Fibroblast of mammary gland (primary cell): ENCODE results near the gene SYNE2.

Experiments used
- DNase-seq: peaks from one replicate; pipeline ENCODE4 v3.0.0-alpha.2; 2010; ENCODE audit warnings: low read depth
- H3K4me3 ChIP-seq: 2 replicates; pipeline ENCODE4 v1.5.1; 2011; ENCODE audit warnings: low read depth, mild to moderate bottlenecking, low read length, moderate library complexity; ENCODE audit not compliant: control insufficient read depth
- TF ChIP-seq, protein P1 (sequence below): conservative IDR thresholded peaks from 2 replicates; pipeline ENCODE4 v1.5.1; 2011; ENCODE audit warnings: low read depth, low read length, inconsistent platforms; ENCODE audit not compliant: control insufficient read depth, insufficient read depth

The SYNE2 gene

GRCh38 chr14:64195199-64195598 lies 342.4 kb downstream of the SYNE2 start:
- no peak for DNase-seq
- no peak overlapping the region for H3K4me3 ChIP-seq
- TF ChIP-seq, protein P1, sequence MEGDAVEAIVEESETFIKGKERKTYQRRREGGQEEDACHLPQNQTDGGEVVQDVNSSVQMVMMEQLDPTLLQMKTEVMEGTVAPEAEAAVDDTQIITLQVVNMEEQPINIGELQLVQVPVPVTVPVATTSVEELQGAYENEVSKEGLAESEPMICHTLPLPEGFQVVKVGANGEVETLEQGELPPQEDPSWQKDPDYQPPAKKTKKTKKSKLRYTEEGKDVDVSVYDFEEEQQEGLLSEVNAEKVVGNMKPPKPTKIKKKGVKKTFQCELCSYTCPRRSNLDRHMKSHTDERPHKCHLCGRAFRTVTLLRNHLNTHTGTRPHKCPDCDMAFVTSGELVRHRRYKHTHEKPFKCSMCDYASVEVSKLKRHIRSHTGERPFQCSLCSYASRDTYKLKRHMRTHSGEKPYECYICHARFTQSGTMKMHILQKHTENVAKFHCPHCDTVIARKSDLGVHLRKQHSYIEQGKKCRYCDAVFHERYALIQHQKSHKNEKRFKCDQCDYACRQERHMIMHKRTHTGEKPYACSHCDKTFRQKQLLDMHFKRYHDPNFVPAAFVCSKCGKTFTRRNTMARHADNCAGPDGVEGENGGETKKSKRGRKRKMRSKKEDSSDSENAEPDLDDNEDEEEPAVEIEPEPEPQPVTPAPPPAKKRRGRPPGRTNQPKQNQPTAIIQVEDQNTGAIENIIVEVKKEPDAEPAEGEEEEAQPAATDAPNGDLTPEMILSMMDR: no peak

GRCh38 chr14:64196056-64196455 lies 343.3 kb downstream of the SYNE2 start:
- no peak overlapping the region for H3K4me3 ChIP-seq
- no peak for DNase-seq
- TF ChIP-seq, protein P1: no peak

DNA sequence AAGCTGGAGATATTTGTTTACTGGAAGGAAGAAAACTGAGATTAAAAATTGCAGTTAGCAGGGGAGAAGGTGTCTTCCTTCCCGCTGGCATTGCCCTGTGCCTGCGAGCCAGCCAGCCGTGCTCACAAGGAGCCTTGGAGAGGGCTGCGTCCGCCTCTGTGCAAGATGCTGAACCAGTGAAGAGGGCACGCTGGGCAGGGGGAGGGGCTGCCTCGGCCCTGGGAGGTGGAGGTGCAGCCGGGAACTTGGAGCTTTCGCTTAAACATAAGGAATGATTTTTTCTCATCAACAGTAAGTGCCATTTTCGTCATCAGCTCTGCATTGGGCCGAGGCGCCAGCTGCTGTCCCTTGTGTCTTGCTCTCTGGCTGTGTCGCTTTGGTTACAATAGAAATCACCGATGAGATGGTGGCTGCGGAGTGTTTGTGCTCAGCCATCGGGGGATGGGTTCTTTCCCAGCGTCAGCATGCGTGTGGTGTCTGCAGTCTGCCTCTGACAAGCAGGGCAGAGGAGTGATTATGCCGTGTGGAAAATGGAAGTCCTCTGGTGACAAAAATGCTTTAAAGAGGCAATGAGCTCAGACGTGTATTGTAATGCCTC lies 344.1 kb downstream of the SYNE2 start:
- peak; percentile 26 for DNase-seq
- peak overlapping the region; percentile 48 for H3K4me3 ChIP-seq
- TF ChIP-seq, protein P1: no peak

DNA sequence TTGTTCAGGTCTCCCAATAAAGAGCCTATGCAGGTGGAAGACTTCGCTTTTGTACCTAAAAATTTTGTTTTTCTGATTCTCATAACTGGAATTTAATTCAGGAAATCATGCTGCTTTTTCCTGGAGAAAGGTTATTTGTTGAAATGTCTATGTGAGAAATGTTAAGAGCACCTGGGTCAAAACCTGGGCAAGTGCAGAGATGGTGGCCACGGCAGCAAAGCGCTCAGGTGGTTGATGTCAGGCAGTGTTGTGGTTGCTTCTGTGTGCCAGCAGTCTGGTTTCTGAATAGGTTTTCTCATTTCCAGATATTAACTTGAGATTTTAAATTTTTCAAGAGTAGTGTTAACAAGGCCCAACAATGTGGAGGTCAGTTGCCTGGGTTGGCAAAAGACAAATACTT lies 345.2 kb downstream of the SYNE2 start:
- TF ChIP-seq, protein P1: no peak
- DNase-seq: no peak
- H3K4me3 ChIP-seq: no peak overlapping the region

DNA sequence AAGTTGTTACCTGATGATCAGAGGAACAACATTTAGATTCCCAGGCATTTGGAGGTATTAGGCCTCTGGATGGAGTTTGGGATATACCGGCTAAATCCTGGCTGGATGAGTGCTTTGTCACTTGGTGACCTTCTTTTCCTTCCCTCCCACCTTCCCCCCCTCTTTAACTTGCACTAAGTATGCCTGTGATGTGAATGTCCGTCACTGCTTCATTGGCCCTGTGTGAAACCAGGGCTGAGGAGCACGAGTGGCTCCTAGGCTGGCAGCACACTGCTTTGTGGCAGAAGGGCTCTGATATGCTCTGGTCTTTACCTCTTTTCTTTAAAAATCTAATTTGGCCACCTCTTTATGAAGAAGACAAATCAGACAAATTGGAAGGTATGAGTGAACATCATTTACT lies 345.7 kb downstream of the SYNE2 start:
- H3K4me3 ChIP-seq: no peak overlapping the region
- TF ChIP-seq, protein P1: no peak
- DNase-seq: no peak

DNA sequence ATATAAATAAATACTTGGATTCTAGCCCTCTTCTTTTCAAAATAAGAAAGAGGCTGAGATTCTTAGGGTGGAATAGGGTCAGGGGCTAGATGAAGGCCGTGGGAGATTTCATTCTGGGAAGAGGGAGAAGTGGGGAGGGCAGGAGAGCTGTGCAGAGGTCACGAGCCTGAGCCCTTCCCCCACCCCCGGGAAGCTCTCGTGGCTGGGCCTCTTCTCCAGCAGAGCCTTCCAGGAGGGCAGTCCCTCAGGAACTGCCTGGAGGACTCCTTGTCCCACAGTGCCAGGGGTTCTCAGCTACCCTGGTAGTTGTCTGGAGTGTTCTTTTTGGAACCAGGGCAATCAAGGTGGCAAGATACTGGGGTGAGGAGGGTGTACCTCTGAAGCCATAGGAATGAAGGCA lies 347.4 kb downstream of the SYNE2 start:
- no peak overlapping the region for H3K4me3 ChIP-seq
- TF ChIP-seq, protein P1: no peak
- DNase-seq: no peak

- no peak overlapping the region for H3K4me3 ChIP-seq
- TF ChIP-seq, protein P1: no peak
- DNase-seq: no peak
Observed at GRCh38 chr14:64201296-64201695, 348.5 kb downstream of the SYNE2 start.
